OCI-LY1 (cell line): ENCODE measurements around the gene IL13.

Source experiments
- CTCF ChIP-seq: fragments of 200-600 bp; sonication (generic), shearing (Covaris generic); IDR thresholded peaks from 2 replicates; pipeline ENCODE4 v1.5.1; 2017; ENCODE audit warnings: mild to moderate bottlenecking, antibody characterized with exemption, low read length, moderate library complexity, mixed read lengths
- EZH2 ChIP-seq: fragments of 200-600 bp; sonication (generic), shearing (Covaris generic); IDR thresholded peaks from 2 replicates; pipeline ENCODE4 v1.8.0; 2017; ENCODE audit warnings: borderline replicate concordance, mixed run types, mild to moderate bottlenecking, antibody characterized with exemption, low read length, moderate library complexity, mixed read lengths

GRCh38 chr5:132665574-132666080 lies 7.7 kb downstream of the IL13 start:
- TF ChIP-seq CTCF (no peak), EZH2 (no peak)
